HG03460 (cell line): ENCODE data around the gene TRIM38.
A peak's percentile ranks its signal among the peaks of the same experiment; 100 is the strongest.
"Not testable (repeated sequence)": the region's sequence is repeated elsewhere in the genome, so short reads cannot be mapped to it uniquely, and the experiment has no call there.

Source experiments
- ATAC-seq: cut with Tn5 transposase; IDR thresholded peaks from one replicate; pipeline ENCODE4 v1.9.1; 2021; ENCODE audit not compliant: unreplicated experiment

TRIM38 gene

GRCh38 chr6:26003102-26003694 lies 40.6 kb downstream of the TRIM38 start:
- no peak for ATAC-seq

- ATAC-seq: no peak
These were observed 43.7 kb downstream of the TRIM38 start for GRCh38 chr6:26006086-26006939.

- ATAC-seq: not testable (repeated sequence)
These were observed 44.3 kb downstream of the TRIM38 start for GRCh38 chr6:26006940-26007305.

GRCh38 chr6:26008470-26008869 lies 45.9 kb downstream of the TRIM38 start:
- no peak for ATAC-seq

GRCh38 chr6:26009817-26010216 lies 47.2 kb downstream of the TRIM38 start:
- ATAC-seq: no peak

GRCh38 chr6:26012061-26012460 lies 49.5 kb downstream of the TRIM38 start:
- no peak for ATAC-seq

GRCh38 chr6:26014386-26014785 lies 51.8 kb downstream of the TRIM38 start:
- not testable (repeated sequence) for ATAC-seq

- no peak for ATAC-seq
These were observed 53.8 kb downstream of the TRIM38 start for GRCh38 chr6:26016245-26016962.

- ATAC-seq: no peak
These were observed 54.5 kb downstream of the TRIM38 start for GRCh38 chr6:26016963-26017631.

- ATAC-seq: no peak
These were observed 55.0 kb downstream of the TRIM38 start for GRCh38 chr6:26017632-26017966.

- no peak for ATAC-seq
These were observed 56.7 kb downstream of the TRIM38 start for GRCh38 chr6:26019261-26019830.

GRCh38 chr6:26019967-26020328 lies 57.3 kb downstream of the TRIM38 start:
- ATAC-seq: no peak

- ATAC-seq: peak; percentile 49
These were observed 57.9 kb downstream of the TRIM38 start for GRCh38 chr6:26020329-26021000.

GRCh38 chr6:26021001-26021349 lies 58.4 kb downstream of the TRIM38 start:
- peak; percentile 8 for ATAC-seq

GRCh38 chr6:26021350-26022131 lies 58.9 kb downstream of the TRIM38 start:
- ATAC-seq: peak; percentile 44

- ATAC-seq: no peak
These were observed 59.5 kb downstream of the TRIM38 start for GRCh38 chr6:26022132-26022472.

GRCh38 chr6:26022737-26023136 lies 60.1 kb downstream of the TRIM38 start:
- ATAC-seq: no peak

- ATAC-seq: no peak
These were observed 62.0 kb downstream of the TRIM38 start for GRCh38 chr6:26024651-26025046.

GRCh38 chr6:26025047-26025893 lies 62.7 kb downstream of the TRIM38 start:
- no peak for ATAC-seq
